Measurements from ENCODE around the gene TMEM181.
"Not testable (repeated sequence)": the region's sequence is repeated elsewhere in the genome, so short reads cannot be mapped to it uniquely, and the experiment has no call there.

Gene TMEM181

DNA sequence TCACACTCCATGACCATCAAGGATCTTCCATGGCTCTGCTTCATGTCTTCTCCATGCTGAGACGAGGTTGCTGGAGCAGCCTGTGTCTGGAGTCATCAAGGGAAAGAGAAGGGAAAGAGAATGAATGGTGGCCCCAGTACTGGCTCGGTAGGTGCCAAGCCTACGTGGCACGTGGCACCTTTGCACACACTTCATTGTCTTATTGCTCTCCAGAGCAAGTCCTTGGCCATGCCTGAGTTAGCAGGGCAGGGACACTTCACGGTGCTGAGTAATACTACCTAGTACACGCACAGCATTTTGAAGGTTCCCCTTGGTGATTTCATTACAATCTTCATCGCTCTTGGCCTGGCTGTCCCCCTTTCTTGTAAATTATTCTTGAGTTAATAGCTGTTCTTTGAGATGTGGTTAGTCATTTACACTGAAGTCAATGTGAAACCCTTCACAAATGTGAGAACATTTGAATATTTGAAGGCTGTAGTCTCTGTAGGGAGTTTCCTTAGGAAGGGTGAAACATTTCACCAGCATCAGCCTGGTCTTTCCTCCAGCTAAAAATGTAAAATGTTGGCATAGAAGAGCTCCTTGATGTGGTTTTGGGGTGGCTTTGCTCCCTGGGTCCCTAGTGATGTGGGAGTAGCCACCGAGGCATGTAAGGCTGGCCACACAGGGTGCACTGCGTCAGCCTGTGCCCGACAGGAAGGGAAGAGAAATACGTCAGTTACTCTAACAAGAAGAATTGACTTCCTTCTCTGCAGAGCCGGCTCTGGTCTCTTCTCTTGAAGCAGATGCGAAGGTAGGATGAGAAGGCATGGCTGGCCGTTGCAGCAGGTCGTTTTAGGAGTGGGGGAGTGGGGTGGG lies 89.6 kb downstream of the TMEM181 start, which contains the start of gene SYTL3:
SYTL3 (plus strand) TSS at position 766 of the 855 bp plus-strand sequence. CDS start 13,215 bp downstream, outside the sequence.
- peaks cover 22% of the 10 kb centered on the region for H3K4me1 ChIP-seq (ENCODE audit: low read length)
- no peaks in the 10 kb centered on the region for H3K79me2 ChIP-seq (ENCODE audit: low read length)
- no peaks in the 10 kb centered on the region for H4K20me1 ChIP-seq (ENCODE audit: insufficient read depth, low read length)
- no peak within 1 kb of the TSS for H3K4me3 ChIP-seq (ENCODE audit: low read length)
- peak; percentile 34 for DNase-seq
- no peak within 1 kb of the TSS for H3K4me2 ChIP-seq (ENCODE audit: low read depth, low read length)
- H3K9ac ChIP-seq (ENCODE audit: low read length) = no peak within 1 kb of the TSS
- H2AFZ ChIP-seq (ENCODE audit: low read length) = no peak within 1 kb of the TSS
- no peaks in the 10 kb centered on the region for H3K9me2 ChIP-seq (replicated peaks; ENCODE audit: insufficient read depth, low read length)
- no peaks in the 10 kb centered on the region for H3K36me3 ChIP-seq (replicated peaks; ENCODE audit: insufficient read depth, low read length)
- TF ChIP-seq, protein P1, sequence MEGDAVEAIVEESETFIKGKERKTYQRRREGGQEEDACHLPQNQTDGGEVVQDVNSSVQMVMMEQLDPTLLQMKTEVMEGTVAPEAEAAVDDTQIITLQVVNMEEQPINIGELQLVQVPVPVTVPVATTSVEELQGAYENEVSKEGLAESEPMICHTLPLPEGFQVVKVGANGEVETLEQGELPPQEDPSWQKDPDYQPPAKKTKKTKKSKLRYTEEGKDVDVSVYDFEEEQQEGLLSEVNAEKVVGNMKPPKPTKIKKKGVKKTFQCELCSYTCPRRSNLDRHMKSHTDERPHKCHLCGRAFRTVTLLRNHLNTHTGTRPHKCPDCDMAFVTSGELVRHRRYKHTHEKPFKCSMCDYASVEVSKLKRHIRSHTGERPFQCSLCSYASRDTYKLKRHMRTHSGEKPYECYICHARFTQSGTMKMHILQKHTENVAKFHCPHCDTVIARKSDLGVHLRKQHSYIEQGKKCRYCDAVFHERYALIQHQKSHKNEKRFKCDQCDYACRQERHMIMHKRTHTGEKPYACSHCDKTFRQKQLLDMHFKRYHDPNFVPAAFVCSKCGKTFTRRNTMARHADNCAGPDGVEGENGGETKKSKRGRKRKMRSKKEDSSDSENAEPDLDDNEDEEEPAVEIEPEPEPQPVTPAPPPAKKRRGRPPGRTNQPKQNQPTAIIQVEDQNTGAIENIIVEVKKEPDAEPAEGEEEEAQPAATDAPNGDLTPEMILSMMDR (IDR thresholded peaks at IDR 0.05; ENCODE audit: low read length) = no peak
- no peak for TF ChIP-seq EZH2 (optimal IDR thresholded peaks at IDR 0.05; ENCODE audit: low read depth, low read length)
- no peak for TF ChIP-seq EZH2phosphoT487 (IDR thresholded peaks at IDR 0.05; ENCODE audit: low read length)
- peaks cover 3% of the 10 kb centered on the region; the same call in 1 of the 2 replicates for H3K27me3 ChIP-seq (replicated peaks; ENCODE audit: insufficient read depth, low read length)
- H3K27ac ChIP-seq (ENCODE audit: low read length) = peak within 1 kb of the TSS; percentile 27; the same call in 1 of the 2 replicates
- no peaks in the 10 kb centered on the region for H3K9me3 ChIP-seq (replicated peaks; ENCODE audit: insufficient read depth, low read length)
- H3F3A ChIP-seq (ENCODE audit: insufficient read depth, low read length) = peaks cover 24% of the 10 kb centered on the region

DNA sequence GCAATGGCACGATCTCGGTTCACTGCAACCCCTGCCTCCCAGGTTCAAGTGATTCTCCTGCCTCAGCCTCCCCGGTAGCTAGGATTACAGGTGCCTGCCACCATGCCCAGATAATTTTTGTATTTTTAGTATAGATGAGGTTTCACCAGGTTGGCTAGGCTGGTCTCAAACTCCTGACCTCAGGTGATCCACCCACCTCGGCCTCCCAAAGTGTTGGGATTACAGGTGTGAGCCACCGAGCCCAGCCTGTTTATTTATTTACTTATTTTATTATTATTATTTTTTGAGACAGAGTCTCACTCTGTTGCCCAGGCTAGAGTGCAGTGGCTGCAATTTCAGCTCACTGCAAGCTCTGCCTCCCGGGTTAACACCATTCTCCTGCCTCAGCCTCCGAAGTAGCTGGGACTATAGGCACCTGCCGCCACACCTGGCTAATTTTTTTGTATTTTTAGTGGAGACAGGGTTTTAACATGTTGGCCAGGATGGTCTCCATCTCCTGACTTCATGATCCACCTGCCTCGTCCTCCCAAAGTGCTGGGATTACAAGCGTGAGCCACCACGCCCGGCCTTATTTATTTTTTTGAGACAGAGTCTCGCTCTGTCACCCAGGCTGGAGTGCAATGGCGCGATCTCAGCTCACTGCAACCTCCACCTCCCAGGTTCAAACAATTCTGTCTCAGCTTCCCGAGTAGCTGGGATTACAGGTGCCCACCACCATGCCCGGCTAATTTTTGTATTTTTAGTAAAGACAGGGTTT lies 92.3 kb downstream of the TMEM181 start:
- peaks cover 19% of the 10 kb centered on the region for H3K4me1 ChIP-seq (ENCODE audit: low read length)
- not testable (repeated sequence) for H2AFZ ChIP-seq (ENCODE audit: low read length); H3K27ac ChIP-seq (ENCODE audit: low read length); DNase-seq; H3K27me3 ChIP-seq (replicated peaks; ENCODE audit: insufficient read depth, low read length); H3K4me2 ChIP-seq (ENCODE audit: low read depth, low read length); H3K79me2 ChIP-seq (ENCODE audit: low read length); H3K9ac ChIP-seq (ENCODE audit: low read length); H3K36me3 ChIP-seq (replicated peaks; ENCODE audit: insufficient read depth, low read length); H3K9me2 ChIP-seq (replicated peaks; ENCODE audit: insufficient read depth, low read length); H4K20me1 ChIP-seq (ENCODE audit: insufficient read depth, low read length); H3K9me3 ChIP-seq (replicated peaks; ENCODE audit: insufficient read depth, low read length); H3K4me3 ChIP-seq (ENCODE audit: low read length)
- H3F3A ChIP-seq (ENCODE audit: insufficient read depth, low read length) = peaks cover 20% of the 10 kb centered on the region

DNA sequence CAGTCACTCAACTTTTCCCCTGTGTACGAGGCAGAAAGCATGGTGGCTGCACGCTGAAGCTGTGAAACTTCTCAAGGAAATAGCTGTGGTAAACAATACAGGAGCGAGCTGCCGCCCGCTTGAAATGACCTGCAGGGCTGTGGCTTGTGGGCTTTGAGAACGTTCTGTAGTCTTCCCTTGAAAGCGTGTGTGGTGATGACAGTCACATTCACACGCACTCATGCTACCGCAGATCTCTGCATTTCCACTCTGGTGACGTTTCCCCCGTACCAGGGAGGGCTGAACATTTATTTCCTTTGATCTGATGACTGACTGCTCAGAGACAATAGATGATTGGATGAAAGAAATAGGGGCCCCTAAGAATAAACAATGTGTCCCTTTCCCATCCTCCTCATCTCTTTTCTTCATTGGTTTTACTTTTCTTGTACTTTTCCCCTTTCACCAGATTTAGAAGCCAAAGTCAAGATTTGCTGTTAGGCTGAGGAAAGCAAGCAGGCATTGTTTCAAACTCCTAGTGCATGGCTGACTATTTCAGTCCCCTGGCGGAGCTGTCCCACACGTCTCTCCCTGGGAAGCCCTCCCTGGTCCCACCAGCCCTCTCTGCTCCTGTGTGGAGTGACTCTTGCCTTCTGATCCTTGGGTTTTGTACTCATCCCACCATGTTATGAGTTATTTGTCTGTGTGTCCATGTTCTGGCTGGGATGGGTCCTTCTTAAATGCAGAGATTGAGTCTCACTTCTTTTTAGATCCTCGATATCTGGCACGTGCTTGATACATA lies 93.9 kb downstream of the TMEM181 start:
- Histone ChIP-seq H3K4me1 (ENCODE audit: low read length) (peaks cover 19% of the 10 kb centered on the region), H3F3A (ENCODE audit: insufficient read depth, low read length) (peaks cover 20% of the 10 kb centered on the region), H3K9me2 (replicated peaks; ENCODE audit: insufficient read depth, low read length) (no peaks in the 10 kb centered on the region), H3K4me3 (ENCODE audit: low read length) (no peak overlapping the region), H3K9ac (ENCODE audit: low read length) (peak overlapping the region; percentile 46), H3K27ac (ENCODE audit: low read length) (peak overlapping the region; percentile 82), H2AFZ (ENCODE audit: low read length) (no peak overlapping the region), H3K9me3 (replicated peaks; ENCODE audit: insufficient read depth, low read length) (no peaks in the 10 kb centered on the region), H3K36me3 (replicated peaks; ENCODE audit: insufficient read depth, low read length) (no peaks in the 10 kb centered on the region), H3K27me3 (replicated peaks; ENCODE audit: insufficient read depth, low read length) (peaks cover 7% of the 10 kb centered on the region; the same call in 1 of the 2 replicates), H4K20me1 (ENCODE audit: insufficient read depth, low read length) (no peaks in the 10 kb centered on the region), H3K4me2 (ENCODE audit: low read depth, low read length) (peak overlapping the region; percentile 67), H3K79me2 (ENCODE audit: low read length) (no peaks in the 10 kb centered on the region)
- peak; percentile 87 for DNase-seq
- TF ChIP-seq EZH2phosphoT487 (IDR thresholded peaks at IDR 0.05; ENCODE audit: low read length) (no peak), EZH2 (optimal IDR thresholded peaks at IDR 0.05; ENCODE audit: low read depth, low read length) (no peak)
- TF ChIP-seq, protein P1 (IDR thresholded peaks at IDR 0.05; ENCODE audit: low read length) = no peak

Data from MM.1S (cell line).